GM21515 (cell line): ENCODE results near the gene SULT4A1.
"Not testable (repeated sequence)": the region's sequence is repeated elsewhere in the genome, so short reads cannot be mapped to it uniquely, and the experiment has no call there.

Experiments
- ATAC-seq: cut with Tn5 transposase; IDR thresholded peaks from one replicate; pipeline ENCODE4 v1.9.1; 2021; ENCODE audit not compliant: unreplicated experiment

Gene SULT4A1

GRCh38 chr22:43862074-43862881, at the start of gene SULT4A1:
SULT4A1 (minus strand) TSS chr22:43862513; CDS start chr22:43862382, 131 bp downstream.
- no peak for ATAC-seq

- no peak for ATAC-seq
These were observed 49.0 kb upstream of the SULT4A1 start for GRCh38 chr22:43911351-43911750.

- ATAC-seq: no peak
These were observed 47.9 kb upstream of the SULT4A1 start for GRCh38 chr22:43910178-43910695.

- no peak for ATAC-seq
These were observed 47.4 kb upstream of the SULT4A1 start for GRCh38 chr22:43909708-43910107.

- no peak for ATAC-seq
These were observed 43.4 kb upstream of the SULT4A1 start for GRCh38 chr22:43905681-43906080.

- not testable (repeated sequence) for ATAC-seq
These were observed 42.1 kb upstream of the SULT4A1 start for GRCh38 chr22:43904412-43904811.

GRCh38 chr22:43903033-43903432, 40.7 kb upstream of the SULT4A1 start:
- ATAC-seq: not testable (repeated sequence)

- ATAC-seq: no peak
These were observed 39.8 kb upstream of the SULT4A1 start for GRCh38 chr22:43901976-43902643.

GRCh38 chr22:43900206-43900605, 37.9 kb upstream of the SULT4A1 start:
- ATAC-seq: no peak

- no peak for ATAC-seq
These were observed 35.5 kb upstream of the SULT4A1 start for GRCh38 chr22:43897751-43898261.

- no peak for ATAC-seq
These were observed 33.8 kb upstream of the SULT4A1 start for GRCh38 chr22:43895986-43896645.

- ATAC-seq: no peak
These were observed 31.8 kb upstream of the SULT4A1 start for GRCh38 chr22:43894122-43894521.

GRCh38 chr22:43893266-43893665, 31.0 kb upstream of the SULT4A1 start:
- ATAC-seq: no peak

- no peak for ATAC-seq
These were observed 30.0 kb upstream of the SULT4A1 start for GRCh38 chr22:43892183-43892894.

GRCh38 chr22:43891360-43892182, 29.3 kb upstream of the SULT4A1 start, which contains the start of gene PNPLA5:
PNPLA5 (minus strand) TSS chr22:43892013; CDS start chr22:43891880, 133 bp downstream.
- no peak for ATAC-seq

GRCh38 chr22:43890901-43891331, 28.6 kb upstream of the SULT4A1 start:
- no peak for ATAC-seq

GRCh38 chr22:43889860-43890253, 27.5 kb upstream of the SULT4A1 start:
- no peak for ATAC-seq

- ATAC-seq: no peak
These were observed 27.0 kb upstream of the SULT4A1 start for GRCh38 chr22:43889201-43889859.

- ATAC-seq: no peak
These were observed 26.4 kb upstream of the SULT4A1 start for GRCh38 chr22:43888740-43889139.
